Measurements from ENCODE around the gene NUTF2.
A peak's percentile ranks its signal among the peaks of the same experiment; 100 is the strongest.
"Not testable (repeated sequence)": the region's sequence is repeated elsewhere in the genome, so short reads cannot be mapped to it uniquely, and the experiment has no call there.

NUTF2 gene

DNA sequence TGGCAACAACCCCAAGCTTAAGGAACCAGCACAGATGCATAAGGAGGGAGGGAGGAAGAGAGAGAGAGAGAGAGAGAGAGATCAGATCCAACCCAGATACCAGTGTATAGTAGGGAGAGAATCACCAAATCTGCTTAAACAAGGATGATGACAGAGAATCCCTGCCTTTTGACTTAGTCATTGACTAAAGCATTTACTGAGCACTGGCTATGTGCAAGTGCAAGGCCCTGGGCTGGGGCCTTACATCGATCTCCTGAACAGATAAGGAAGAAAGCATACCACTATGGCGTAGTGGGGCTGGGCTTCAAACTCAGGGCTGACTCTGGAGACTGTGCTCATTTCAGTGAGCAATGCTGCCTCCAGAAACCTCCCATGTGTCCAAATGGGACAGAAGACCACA, 24.2 kb upstream of the NUTF2 start:
- no peak for DNase-seq (ENCODE audit: extremely low read depth, low read depth)
- TF ChIP-seq, protein P1, sequence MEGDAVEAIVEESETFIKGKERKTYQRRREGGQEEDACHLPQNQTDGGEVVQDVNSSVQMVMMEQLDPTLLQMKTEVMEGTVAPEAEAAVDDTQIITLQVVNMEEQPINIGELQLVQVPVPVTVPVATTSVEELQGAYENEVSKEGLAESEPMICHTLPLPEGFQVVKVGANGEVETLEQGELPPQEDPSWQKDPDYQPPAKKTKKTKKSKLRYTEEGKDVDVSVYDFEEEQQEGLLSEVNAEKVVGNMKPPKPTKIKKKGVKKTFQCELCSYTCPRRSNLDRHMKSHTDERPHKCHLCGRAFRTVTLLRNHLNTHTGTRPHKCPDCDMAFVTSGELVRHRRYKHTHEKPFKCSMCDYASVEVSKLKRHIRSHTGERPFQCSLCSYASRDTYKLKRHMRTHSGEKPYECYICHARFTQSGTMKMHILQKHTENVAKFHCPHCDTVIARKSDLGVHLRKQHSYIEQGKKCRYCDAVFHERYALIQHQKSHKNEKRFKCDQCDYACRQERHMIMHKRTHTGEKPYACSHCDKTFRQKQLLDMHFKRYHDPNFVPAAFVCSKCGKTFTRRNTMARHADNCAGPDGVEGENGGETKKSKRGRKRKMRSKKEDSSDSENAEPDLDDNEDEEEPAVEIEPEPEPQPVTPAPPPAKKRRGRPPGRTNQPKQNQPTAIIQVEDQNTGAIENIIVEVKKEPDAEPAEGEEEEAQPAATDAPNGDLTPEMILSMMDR (IDR thresholded peaks at IDR 0.05; ENCODE audit: low read depth, low read length): no peak

DNA sequence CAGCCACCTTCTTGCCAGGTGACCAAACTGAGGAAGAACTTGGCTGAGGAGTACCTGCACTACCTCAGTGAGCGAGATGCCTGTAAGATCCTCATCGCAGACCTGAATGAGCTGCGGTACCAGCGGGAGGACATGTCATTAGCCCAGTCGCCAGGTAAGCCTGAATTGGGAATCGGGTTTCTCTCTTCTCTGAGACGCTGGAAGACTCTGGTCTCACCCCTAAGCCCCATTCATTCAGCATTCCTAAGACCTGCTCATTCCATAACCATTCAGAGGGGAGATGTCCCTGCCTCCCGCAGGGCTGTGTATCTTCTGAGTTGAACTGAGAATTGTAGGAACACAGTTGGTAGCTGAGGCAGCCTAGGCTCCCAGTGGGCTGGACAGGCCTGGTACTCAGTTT, 21.6 kb upstream of the NUTF2 start:
- TF ChIP-seq, protein P1 (IDR thresholded peaks at IDR 0.05; ENCODE audit: low read depth, low read length): no peak
- no peak for DNase-seq (ENCODE audit: extremely low read depth, low read depth)

DNA sequence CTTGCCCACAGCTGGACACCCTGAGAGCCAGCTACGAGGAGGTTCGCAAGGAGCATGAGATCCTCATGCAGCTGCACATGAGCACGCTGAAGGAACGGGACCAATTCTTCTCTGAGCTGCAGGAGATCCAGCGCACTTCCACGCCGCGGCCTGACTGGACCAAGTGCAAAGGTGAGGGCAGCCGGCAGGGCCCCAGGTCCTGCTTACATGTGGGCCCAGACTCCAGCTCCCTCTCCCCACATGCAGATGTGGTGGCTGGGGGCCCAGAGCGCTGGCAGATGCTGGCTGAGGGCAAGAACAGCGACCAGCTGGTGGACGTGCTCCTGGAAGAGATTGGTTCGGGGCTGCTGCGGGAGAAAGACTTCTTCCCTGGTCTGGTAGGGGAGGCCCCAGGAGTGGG, 20.8 kb upstream of the NUTF2 start:
- TF ChIP-seq, protein P1 (IDR thresholded peaks at IDR 0.05; ENCODE audit: low read depth, low read length): no peak
- no peak for DNase-seq (ENCODE audit: extremely low read depth, low read depth)

DNA sequence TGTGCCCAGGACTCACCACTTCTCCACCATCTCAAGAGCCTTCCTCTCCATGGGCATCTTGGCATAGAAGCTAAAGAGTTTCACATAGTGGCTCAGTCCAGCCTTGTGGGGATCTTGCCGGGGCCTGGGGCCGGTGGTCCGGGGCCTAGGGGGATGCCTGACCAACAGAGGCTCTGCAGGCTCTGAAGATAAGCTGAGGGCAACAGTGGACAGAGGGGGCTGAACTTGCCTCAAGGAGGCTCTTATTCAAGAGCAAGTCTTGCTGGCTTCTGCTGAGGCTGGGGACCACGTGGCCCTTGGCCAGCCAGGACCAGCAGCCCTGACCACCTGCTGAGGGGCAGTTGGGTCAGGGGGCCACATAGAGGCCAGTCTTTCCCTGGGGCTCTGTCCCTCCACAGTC, 18.1 kb upstream of the NUTF2 start:
- DNase-seq (ENCODE audit: extremely low read depth, low read depth): no peak
- TF ChIP-seq, protein P1 (IDR thresholded peaks at IDR 0.05; ENCODE audit: low read depth, low read length): no peak

DNA sequence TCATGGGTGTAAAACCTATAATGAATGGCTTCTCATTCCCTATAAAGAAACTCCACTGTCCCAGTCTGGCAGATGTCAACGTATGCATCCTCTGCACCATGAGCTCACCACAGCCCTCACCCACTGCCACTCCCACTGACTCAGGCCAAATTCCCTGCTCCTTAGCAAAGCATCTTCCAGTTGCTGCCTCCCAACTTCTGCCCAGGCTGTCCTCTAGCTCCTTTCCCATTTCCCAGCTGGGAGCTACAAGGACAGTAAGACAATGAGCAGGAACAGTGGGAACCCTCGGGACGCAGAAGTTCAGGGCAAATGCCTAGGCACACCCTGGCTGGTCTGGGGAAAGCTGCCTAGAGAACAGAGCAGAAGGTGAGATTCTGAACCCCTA, 13.7 kb upstream of the NUTF2 start:
- TF ChIP-seq, protein P1 (IDR thresholded peaks at IDR 0.05; ENCODE audit: low read depth, low read length): no peak
- peak; percentile 14 for DNase-seq (ENCODE audit: extremely low read depth, low read depth)

DNA sequence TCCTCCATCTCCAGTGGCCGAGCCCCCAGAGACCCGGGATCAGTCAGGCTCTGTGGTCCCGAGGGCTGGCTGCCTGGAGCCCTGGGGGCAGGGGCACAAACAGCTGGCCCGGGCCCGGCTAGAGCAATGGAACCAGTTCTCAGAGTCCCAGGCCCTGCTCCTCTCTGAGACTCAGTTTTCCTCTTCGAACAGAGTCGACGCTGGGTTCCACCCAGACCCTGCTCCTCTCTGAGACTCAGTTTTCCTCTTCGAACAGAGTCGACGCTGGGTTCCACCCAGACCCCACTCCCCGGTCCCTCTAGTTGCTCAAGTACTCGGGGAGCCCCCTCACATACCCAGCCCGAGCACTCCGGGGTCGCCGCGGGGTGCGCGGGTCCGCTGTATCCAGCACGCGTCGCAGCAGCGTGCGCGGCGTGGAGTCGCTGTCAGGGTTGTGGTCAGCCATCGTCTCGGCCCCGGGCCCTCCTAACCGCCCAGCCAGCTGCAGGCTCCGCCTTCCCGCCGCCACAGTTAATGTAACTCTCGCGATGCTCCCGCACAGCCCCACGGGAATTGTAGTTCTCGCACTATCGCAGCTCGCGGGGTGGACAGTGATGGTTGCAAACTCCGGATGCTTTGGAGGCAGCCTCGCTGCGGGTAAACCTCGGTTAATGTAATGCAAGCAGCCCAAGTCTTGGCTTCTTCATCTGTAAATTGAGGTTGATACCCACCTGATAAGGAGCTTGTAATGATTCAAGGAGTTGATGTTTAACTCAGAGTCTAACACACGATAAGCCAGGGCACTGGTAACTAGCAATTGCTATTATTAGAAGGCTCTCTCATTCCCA, 13.1 kb upstream of the NUTF2 start:
- DNase-seq (ENCODE audit: extremely low read depth, low read depth): peak; percentile 55
- TF ChIP-seq, protein P1 (IDR thresholded peaks at IDR 0.05; ENCODE audit: low read depth, low read length): no peak

DNA sequence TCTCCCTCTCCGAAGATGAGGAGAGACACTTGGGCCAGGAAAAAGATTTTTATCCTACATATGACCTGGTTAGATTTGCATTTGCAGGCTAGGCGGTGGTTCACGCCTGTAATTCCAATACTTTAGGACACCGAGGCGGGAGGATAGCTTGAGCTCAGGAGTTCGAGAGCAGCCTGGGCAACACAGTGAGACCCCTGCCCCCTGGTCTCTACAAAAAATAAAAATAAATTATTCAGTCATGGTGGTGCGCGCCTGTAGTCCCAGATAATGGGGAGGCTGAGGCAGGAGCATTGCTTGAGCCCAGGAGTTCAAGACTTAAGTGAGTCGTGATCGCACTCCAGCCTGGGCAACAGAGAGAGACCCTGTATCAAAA, 12.5 kb upstream of the NUTF2 start:
- no peak for DNase-seq (ENCODE audit: extremely low read depth, low read depth)
- TF ChIP-seq, protein P1 (IDR thresholded peaks at IDR 0.05; ENCODE audit: low read depth, low read length): no peak

DNA sequence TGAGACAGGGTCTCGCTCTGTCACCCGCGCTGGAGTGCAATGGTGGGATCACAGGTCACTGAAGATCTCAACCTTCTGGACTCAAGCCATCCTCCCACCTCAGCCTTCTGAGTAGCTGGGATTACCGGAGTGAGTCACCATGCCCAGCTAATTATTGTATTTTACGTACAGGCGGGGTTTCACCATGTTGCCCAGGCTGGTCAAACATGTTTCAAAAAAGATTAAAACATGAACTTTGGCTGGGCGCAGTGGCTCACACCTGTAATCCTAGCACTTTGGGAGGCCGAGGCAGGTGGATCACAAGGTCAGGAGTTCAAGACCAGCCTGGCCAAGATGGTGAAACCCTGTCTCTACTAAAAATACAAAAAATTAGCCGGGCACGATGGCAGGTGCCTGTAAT, 9.5 kb upstream of the NUTF2 start:
- DNase-seq (ENCODE audit: extremely low read depth, low read depth): not testable (repeated sequence)
